AG10803 (cell line): ENCODE data around the gene IVD.
"Not testable (repeated sequence)": the region's sequence is repeated elsewhere in the genome, so short reads cannot be mapped to it uniquely, and the experiment has no call there.

ENCODE experiments used
- DNase-seq: peaks from one replicate; pipeline ENCODE4 v3.0.0; 2010; ENCODE audit warnings: low read depth
- H3K4me3 ChIP-seq: 2 replicates; pipeline ENCODE4 v1.5.1; 2011; ENCODE audit warnings: mild to moderate bottlenecking, low read length, control low read depth
- TF ChIP-seq, protein P1 (sequence below): conservative IDR thresholded peaks from 2 replicates; pipeline ENCODE4 v1.5.1; 2011; ENCODE audit warnings: mild to moderate bottlenecking, low read length, control low read depth, inconsistent platforms

Gene IVD

DNA sequence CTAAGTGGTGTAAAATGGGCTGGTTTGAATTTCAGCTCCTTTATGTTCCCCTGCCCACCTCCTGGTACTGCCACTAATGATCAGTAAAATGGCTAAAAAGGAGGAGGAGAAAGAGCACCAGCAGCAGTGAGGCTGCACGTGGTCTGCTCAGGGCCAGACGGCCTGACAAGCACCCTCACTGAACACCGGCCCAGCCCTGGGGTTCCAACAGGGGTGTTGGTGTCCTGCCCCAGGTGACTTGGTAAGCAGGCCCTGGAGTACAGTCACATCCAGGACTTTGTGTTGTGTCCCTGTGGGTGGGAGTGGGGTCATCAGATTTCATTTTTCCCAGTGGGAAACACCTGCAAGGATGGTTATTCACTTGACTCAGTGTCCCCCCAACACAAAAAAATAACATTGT, 40.5 kb downstream of the IVD start:
- TF ChIP-seq, protein P1, sequence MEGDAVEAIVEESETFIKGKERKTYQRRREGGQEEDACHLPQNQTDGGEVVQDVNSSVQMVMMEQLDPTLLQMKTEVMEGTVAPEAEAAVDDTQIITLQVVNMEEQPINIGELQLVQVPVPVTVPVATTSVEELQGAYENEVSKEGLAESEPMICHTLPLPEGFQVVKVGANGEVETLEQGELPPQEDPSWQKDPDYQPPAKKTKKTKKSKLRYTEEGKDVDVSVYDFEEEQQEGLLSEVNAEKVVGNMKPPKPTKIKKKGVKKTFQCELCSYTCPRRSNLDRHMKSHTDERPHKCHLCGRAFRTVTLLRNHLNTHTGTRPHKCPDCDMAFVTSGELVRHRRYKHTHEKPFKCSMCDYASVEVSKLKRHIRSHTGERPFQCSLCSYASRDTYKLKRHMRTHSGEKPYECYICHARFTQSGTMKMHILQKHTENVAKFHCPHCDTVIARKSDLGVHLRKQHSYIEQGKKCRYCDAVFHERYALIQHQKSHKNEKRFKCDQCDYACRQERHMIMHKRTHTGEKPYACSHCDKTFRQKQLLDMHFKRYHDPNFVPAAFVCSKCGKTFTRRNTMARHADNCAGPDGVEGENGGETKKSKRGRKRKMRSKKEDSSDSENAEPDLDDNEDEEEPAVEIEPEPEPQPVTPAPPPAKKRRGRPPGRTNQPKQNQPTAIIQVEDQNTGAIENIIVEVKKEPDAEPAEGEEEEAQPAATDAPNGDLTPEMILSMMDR, result no peak
- no peak overlapping the region for H3K4me3 ChIP-seq
- DNase-seq, result no peak

DNA sequence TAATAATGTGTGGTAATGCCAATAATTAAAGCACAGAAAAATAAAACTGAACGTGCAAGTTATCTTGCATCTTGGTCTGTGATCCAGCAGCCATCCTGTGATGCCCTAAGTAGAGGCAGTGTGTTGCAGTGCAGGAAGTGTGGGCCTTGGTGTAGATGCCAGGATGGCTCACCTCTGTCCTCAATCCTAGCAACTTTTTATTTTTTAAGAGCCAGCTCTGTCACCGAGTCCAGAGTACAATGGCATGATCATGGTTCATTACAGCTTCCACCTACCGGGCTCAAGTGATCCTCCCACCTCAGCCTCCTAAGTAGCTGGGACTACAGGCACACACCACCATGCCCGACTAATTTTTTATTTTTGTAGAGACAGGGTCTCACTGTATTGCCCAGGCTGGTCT, 42.8 kb downstream of the IVD start:
- DNase-seq, result no peak
- TF ChIP-seq, protein P1, result no peak
- H3K4me3 ChIP-seq, result no peak overlapping the region

DNA sequence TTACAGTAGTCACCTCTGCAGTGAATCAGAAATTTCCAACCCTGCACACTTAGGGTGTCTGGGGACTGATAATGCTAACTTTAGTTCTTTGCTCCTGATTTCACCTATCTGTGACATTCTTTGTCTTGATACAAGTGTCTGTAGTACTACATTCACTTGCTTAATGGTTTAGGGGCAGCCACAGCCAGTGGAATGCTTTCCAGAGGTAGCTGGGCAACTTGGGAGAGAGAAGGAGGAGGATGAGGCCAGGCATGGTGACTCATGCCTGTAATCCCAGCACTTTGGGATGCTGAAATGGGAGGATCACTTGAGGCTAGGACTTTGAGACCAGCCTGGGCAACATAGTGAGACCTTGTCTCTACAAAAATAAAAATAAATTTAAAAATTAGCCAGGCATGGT, 43.7 kb downstream of the IVD start:
- TF ChIP-seq, protein P1, result no peak
- no peak overlapping the region for H3K4me3 ChIP-seq
- peak; percentile 55 for DNase-seq

DNA sequence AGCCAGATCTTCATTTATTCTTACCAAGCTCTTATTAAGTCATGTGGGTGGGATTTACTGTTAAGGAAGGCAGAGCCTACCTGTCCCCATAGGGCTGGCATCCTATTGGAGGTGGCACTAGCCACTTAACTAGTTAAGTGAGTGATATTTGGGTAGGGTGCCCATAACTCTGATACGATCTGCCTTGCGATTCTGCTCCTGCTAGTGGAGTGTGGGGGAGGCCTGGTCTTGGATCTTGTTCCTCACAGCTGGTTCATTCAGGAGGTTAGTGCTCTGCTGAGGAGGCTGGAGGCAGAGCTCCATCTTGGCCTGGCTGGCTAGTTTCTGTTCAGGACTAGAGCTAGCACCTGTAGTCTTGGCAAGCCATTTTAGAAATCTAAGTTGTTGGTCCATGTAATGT, 44.5 kb downstream of the IVD start:
- TF ChIP-seq, protein P1, result no peak

DNA sequence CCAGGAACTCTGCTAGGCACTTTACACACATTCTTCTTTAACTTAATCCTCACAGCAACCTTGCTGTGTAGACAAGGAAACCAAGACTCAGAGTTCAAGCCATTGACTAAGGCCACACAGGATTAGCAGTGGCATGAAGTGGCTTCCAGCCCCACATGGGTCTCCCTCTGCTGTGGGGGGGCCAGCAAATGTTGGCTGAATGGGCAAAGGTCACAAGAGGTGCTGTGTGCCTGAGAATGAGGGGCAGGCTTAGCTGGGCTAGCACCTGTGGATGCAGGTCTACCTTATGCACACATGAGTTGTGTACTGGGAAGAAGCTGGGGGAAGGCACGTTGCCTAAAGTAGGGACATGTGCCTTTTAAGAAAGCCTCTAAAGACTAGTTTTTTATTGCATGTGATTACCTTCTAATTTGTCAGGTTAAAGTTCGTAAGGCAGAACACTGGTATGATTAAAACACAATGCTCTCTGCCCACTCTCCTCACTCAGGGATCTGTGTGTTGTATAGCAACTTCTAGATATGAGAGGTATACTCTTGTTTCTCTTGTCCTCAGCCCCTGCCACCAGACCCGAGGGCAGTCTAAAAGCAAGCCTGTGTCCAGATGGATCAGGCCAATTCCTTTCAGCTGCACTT, 46.0 kb downstream of the IVD start:
- TF ChIP-seq, protein P1, result no peak
- no peak for DNase-seq
- H3K4me3 ChIP-seq, result no peak overlapping the region

More for the DNA sequence above, 44.5 kb downstream of the IVD start:
- DNase-seq, result no peak
- no peak overlapping the region for H3K4me3 ChIP-seq

DNA sequence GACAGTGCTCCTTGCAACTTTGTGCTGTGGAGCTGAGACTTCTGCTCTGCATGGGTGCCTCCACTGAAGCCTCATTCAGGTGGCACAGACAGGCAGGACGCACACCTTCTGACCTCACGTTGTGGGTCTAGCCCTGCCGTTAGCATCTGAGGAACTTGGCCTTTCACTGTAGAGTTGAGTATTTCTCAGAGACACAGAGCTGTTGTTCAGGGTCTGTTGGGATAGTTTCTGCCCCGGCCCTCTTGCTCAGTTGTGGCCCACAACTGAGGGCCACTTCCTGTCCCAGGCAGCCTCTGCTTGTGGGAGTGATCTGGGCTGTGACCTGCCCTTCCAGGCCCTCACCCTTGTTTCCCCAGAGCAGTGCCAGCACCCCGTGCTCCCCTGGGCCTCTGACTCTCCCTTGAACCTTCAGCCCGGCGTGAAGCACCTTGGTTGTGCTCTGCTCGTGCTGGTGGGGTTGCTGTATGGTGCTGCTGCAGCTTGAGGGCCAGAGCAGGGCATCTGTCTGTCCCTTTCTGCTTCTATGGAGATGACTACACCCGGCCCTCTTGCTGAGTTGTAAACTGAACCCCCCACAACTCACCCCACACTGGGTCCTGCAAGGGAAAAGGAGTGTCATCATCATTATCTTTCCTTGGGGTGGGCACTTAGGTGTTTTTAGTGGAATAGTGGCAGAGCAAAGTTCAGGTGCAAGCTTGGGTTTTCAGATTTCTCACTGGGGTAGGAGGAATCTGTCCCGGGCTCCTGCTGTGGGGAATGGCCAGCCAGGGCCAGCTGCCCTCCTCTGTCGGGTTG, 46.9 kb downstream of the IVD start:
- no peak for DNase-seq
- no peak overlapping the region for H3K4me3 ChIP-seq
- TF ChIP-seq, protein P1, result no peak

DNA sequence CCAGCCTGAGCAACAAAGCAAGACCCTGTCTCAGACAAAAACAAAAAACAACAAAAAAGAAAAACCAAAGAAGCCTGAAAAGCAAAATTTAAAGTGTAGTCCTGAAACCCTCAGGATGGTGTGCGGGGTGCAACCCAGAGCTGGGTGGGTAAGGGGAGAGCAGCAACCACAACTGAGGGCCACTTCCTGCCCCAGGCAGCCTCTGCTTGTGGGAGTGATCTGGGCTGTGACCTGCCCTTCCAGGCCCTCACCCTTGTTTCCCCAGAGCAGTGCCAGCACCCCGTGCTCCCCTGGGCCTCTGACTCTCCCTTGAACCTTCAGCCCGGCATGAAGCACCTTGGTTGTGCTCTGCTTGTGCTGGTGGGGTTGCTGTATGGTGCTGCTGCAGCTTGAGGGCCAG, 48.3 kb downstream of the IVD start:
- H3K4me3 ChIP-seq, result not testable (repeated sequence)

More for the DNA sequence above, 48.3 kb downstream of the IVD start:
- not testable (repeated sequence) for DNase-seq
